Smooth muscle cell (in vitro differentiated cells): Measurements from ENCODE around the gene PIH1D2. TPM values are rescaled to one million over a fixed set of nuclear protein-coding genes. Genes with fewer than 3 reads are reported as not detected.
"Not testable (repeated sequence)": the region's sequence is repeated elsewhere in the genome, so short reads cannot be mapped to it uniquely, and the experiment has no call there.

Experiments used
- DNase-seq: peaks from one replicate; lab custom pipeline; 2025; ENCODE audit not compliant: unreplicated experiment; lab: John Stamatoyannopoulos, UW
- H2AFZ ChIP-seq: fragments of 200-600 bp; sonication (generic); 2 replicates; pipeline ENCODE4 v1.6.0; 2016; ENCODE audit warnings: antibody characterized with exemption, low read depth, mild to moderate bottlenecking
- H3F3A ChIP-seq: fragments of 200-600 bp; sonication (generic); 2 replicates; pipeline ENCODE4 v1.6.0; 2017; ENCODE audit warnings: antibody characterized with exemption, low read depth
- H3K27ac ChIP-seq: fragments of 200-600 bp; sonication (generic); 2 replicates; pipeline ENCODE4 v1.5.1; 2016; ENCODE audit warnings: low read depth, mild to moderate bottlenecking
- H3K27me3 ChIP-seq: fragments of 200-600 bp; sonication (generic); 2 replicates; pipeline ENCODE4 v1.6.1; 2016; ENCODE audit warnings: low read depth, mild to moderate bottlenecking
- H3K36me3 ChIP-seq: fragments of 200-600 bp; sonication (generic); 2 replicates; pipeline ENCODE4 v1.5.1; 2016; ENCODE audit warnings: low read depth
- H3K4me1 ChIP-seq: fragments of 200-600 bp; sonication (generic); 2 replicates; pipeline ENCODE4 v1.5.1; 2016; ENCODE audit warnings: low read depth
- H3K4me2 ChIP-seq: fragments of 200-600 bp; sonication (generic); 2 replicates; pipeline ENCODE4 v1.6.0; 2016; ENCODE audit warnings: mild to moderate bottlenecking
- H3K4me3 ChIP-seq: fragments of 200-600 bp; sonication (generic); 2 replicates; pipeline ENCODE4 v1.5.1; 2016; ENCODE audit warnings: mild to moderate bottlenecking
- H3K79me2 ChIP-seq: fragments of 200-600 bp; sonication (generic); 2 replicates; pipeline ENCODE4 v1.6.0; 2016; ENCODE audit warnings: low read depth, mild to moderate bottlenecking
- H3K9ac ChIP-seq: fragments of 200-600 bp; sonication (generic); 2 replicates; pipeline ENCODE4 v1.6.0; 2016; ENCODE audit warnings: low read depth
- H3K9me3 ChIP-seq: fragments of 200-600 bp; sonication (generic); replicated peaks from 2 replicates; pipeline ENCODE4 v1.5.1; 2016; ENCODE audit warnings: low read depth
- H4K20me1 ChIP-seq: fragments of 200-600 bp; sonication (generic); 2 replicates; pipeline ENCODE4 v1.6.0; 2016; ENCODE audit warnings: low read depth
- CTCF ChIP-seq: fragments of 200-600 bp; sonication (generic); IDR thresholded peaks from 2 replicates; pipeline ENCODE4 v1.5.1; 2017; ENCODE audit warnings: borderline replicate concordance, mild to moderate bottlenecking, antibody characterized with exemption; ENCODE audit not compliant: insufficient read depth, poor library complexity, severe bottlenecking
- WGBS: methylation state at CpG from one replicate; pipeline ENCODE4 v1.1.7; 2016; ENCODE audit warnings: low lambda C conversion rate; 5-methylcytosine and 5-hydroxymethylcytosine counted together
- polyA plus RNA-seq: library from polyadenylated mRNA; unstranded; fragments of >200 nt; fragmentation: Nextera tagmentation; extraction: Ambion mirVana; gene quantifications from 2 replicates; pipeline ENCODE4 v1.2.1, GENCODE V29; 2016
- total RNA-seq: library from RNA; depleted of rRNA; stranded (reverse); fragments of >200 nt; gene quantifications from 2 replicates; pipeline ENCODE4 v1.2.3, GENCODE V29; 2014

Gene PIH1D2
- total and polyA plus RNA-seq, 2 experiments from 2014 or later = 0.18 to 1.0 TPM

GRCh38 chr11:112057170-112057569, 16.6 kb downstream of the PIH1D2 start:
- TF ChIP-seq CTCF = no peak
- H3K9me3 ChIP-seq = no peaks in the 10 kb centered on the region
- no peaks in the 10 kb centered on the region for H3F3A ChIP-seq
- DNase-seq = no peak
- WGBS = 93% methylated on average over 4 of the region's 4 CpGs
- H2AFZ ChIP-seq = no peak overlapping the region
- no peaks in the 10 kb centered on the region for H4K20me1 ChIP-seq
- H3K36me3 ChIP-seq = peaks cover 18% of the 10 kb centered on the region
- no peak overlapping the region for H3K4me3 ChIP-seq
- no peaks in the 10 kb centered on the region for H3K27me3 ChIP-seq
- no peak overlapping the region for H3K9ac ChIP-seq
- H3K79me2 ChIP-seq = peaks cover 4% of the 10 kb centered on the region
- no peak overlapping the region for H3K27ac ChIP-seq
- no peaks in the 10 kb centered on the region for H3K4me1 ChIP-seq
- no peak overlapping the region for H3K4me2 ChIP-seq

GRCh38 chr11:112051768-112052167, 22.0 kb downstream of the PIH1D2 start:
- DNase-seq = no peak
- Histone ChIP-seq H3K4me1 (no peaks in the 10 kb centered on the region), H3K36me3 (peaks cover 29% of the 10 kb centered on the region), H3K4me3 (no peak overlapping the region), H2AFZ (no peak overlapping the region), H3F3A (no peaks in the 10 kb centered on the region), H3K27me3 (no peaks in the 10 kb centered on the region), H3K4me2 (no peak overlapping the region), H3K27ac (no peak overlapping the region), H3K9me3 (no peaks in the 10 kb centered on the region), H3K79me2 (peaks cover 14% of the 10 kb centered on the region), H3K9ac (no peak overlapping the region), H4K20me1 (no peaks in the 10 kb centered on the region)
- TF ChIP-seq CTCF = no peak
- WGBS = 93% methylated on average over 3 of the region's 3 CpGs

- Histone ChIP-seq H3K4me3 (no peak overlapping the region), H3K9ac (no peak overlapping the region), H2AFZ (no peak overlapping the region), H3K27me3 (no peaks in the 10 kb centered on the region), H3F3A (no peaks in the 10 kb centered on the region), H3K9me3 (no peaks in the 10 kb centered on the region), H3K27ac (no peak overlapping the region), H4K20me1 (no peaks in the 10 kb centered on the region), H3K4me1 (no peaks in the 10 kb centered on the region), H3K36me3 (peaks cover 38% of the 10 kb centered on the region), H3K79me2 (peaks cover 14% of the 10 kb centered on the region), H3K4me2 (no peak overlapping the region)
- WGBS = 95% methylated on average over 3 of the region's 3 CpGs
- DNase-seq = no peak
- no peak for TF ChIP-seq CTCF
These were observed 23.1 kb downstream of the PIH1D2 start for GRCh38 chr11:112050721-112051120.

GRCh38 chr11:112049777-112050176, 24.0 kb downstream of the PIH1D2 start:
- H2AFZ ChIP-seq = no peak overlapping the region
- 49% methylated on average over 2 of the region's 2 CpGs for WGBS
- H3F3A ChIP-seq = no peaks in the 10 kb centered on the region

GRCh38 chr11:112048256-112048655, 25.6 kb downstream of the PIH1D2 start:
- H3K4me2 ChIP-seq, H3K9me3 ChIP-seq, H3K27ac ChIP-seq, H3K4me1 ChIP-seq, H3K79me2 ChIP-seq, H2AFZ ChIP-seq, H3K27me3 ChIP-seq, H3F3A ChIP-seq, H3K4me3 ChIP-seq, H4K20me1 ChIP-seq, DNase-seq, H3K9ac ChIP-seq: not testable (repeated sequence)
- 97% methylated on average over 3 of the region's 3 CpGs for WGBS
- peaks cover 53% of the 10 kb centered on the region for H3K36me3 ChIP-seq

More at GRCh38 chr11:112049777-112050176, 24.0 kb downstream of the PIH1D2 start:
- H4K20me1 ChIP-seq = no peaks in the 10 kb centered on the region
- no peak overlapping the region for H3K27ac ChIP-seq
- peaks cover 14% of the 10 kb centered on the region for H3K79me2 ChIP-seq
- DNase-seq = no peak
- no peaks in the 10 kb centered on the region for H3K4me1 ChIP-seq
- H3K4me2 ChIP-seq = no peak overlapping the region
- H3K27me3 ChIP-seq = no peaks in the 10 kb centered on the region
- peaks cover 47% of the 10 kb centered on the region for H3K36me3 ChIP-seq
- no peaks in the 10 kb centered on the region for H3K9me3 ChIP-seq
- no peak overlapping the region for H3K4me3 ChIP-seq
- H3K9ac ChIP-seq = no peak overlapping the region
- no peak for TF ChIP-seq CTCF

- H4K20me1 ChIP-seq, DNase-seq, H3K4me2 ChIP-seq, H2AFZ ChIP-seq, H3K27me3 ChIP-seq, H3K9ac ChIP-seq, H3K4me3 ChIP-seq, H3K79me2 ChIP-seq, H3K4me1 ChIP-seq, H3K9me3 ChIP-seq, H3F3A ChIP-seq, H3K27ac ChIP-seq: not testable (repeated sequence)
- H3K36me3 ChIP-seq = peaks cover 44% of the 10 kb centered on the region
- 94% methylated on average over 2 of the region's 2 CpGs for WGBS
These were observed 27.2 kb downstream of the PIH1D2 start for GRCh38 chr11:112046647-112047046.
